GM20000 (cell line): Measurements from ENCODE around the gene ALG14.

Source experiments
- DNase-seq: peaks from one replicate; pipeline ENCODE4 v3.0.0; 2012; ENCODE audit warnings: low spot score
- CTCF ChIP-seq: IDR thresholded peaks from 2 replicates; pipeline ENCODE4 v1.5.1; 2012; ENCODE audit warnings: mild to moderate bottlenecking, control low read depth; ENCODE audit errors: extremely low read depth, missing control alignments

The ALG14 gene

GRCh38 chr1:95006681-95007080 is 66.1 kb downstream of the ALG14 start:
- DNase-seq: no peak

GRCh38 chr1:95005584-95005983 is 67.2 kb downstream of the ALG14 start:
- TF ChIP-seq CTCF: no peak
- DNase-seq: no peak

More at GRCh38 chr1:95006681-95007080, 66.1 kb downstream of the ALG14 start:
- TF ChIP-seq CTCF: no peak

GRCh38 chr1:95004013-95004412 is 68.7 kb downstream of the ALG14 start:
- TF ChIP-seq CTCF: no peak
- no peak for DNase-seq

GRCh38 chr1:95003433-95003738 is 69.4 kb downstream of the ALG14 start:
- TF ChIP-seq CTCF: no peak
- no peak for DNase-seq

- no peak for DNase-seq
- TF ChIP-seq CTCF: no peak
Observed at GRCh38 chr1:95002540-95003432, 70.0 kb downstream of the ALG14 start.

- DNase-seq: no peak
- no peak for TF ChIP-seq CTCF
Observed at GRCh38 chr1:95002164-95002539, 70.6 kb downstream of the ALG14 start.

- no peak for DNase-seq
- TF ChIP-seq CTCF: no peak
Observed at GRCh38 chr1:94999456-95000131, 73.2 kb downstream of the ALG14 start.
